ENCODE results near the gene SEMA3C.

SEMA3C gene

GRCh38 chr7:80882213-80882801 is 36.5 kb downstream of the SEMA3C start (continued):
- TF ChIP-seq TCF7L2 (IDR thresholded peaks at IDR 0.05; ENCODE audit: borderline replicate concordance, low read depth, low read length): no peak
- TF ChIP-seq SCRT2 (tag by site-specific recombination; IDR thresholded peaks at IDR 0.05): peak; percentile 71
- TF ChIP-seq FEZF1 (tag by site-specific recombination; IDR thresholded peaks at IDR 0.05): peak; percentile 30; the same call in 1 of the 2 replicates
- no peak for TF ChIP-seq ZFP3 (tag by site-specific recombination; IDR thresholded peaks at IDR 0.05; ENCODE audit: low read depth)
- 0 out of 2 replicates have a peak, but pooled peaks have one; percentile 12 for TF ChIP-seq ZNF335 (tag by site-specific recombination; conservative IDR thresholded peaks at IDR 0.05)
- TF ChIP-seq ZNF362 (tag by site-specific recombination; IDR thresholded peaks at IDR 0.05): peak; percentile 72; the same call in 1 of the 2 replicates
- no peak for TF ChIP-seq GLI4 (tag by site-specific recombination; IDR thresholded peaks at IDR 0.05)
- TF ChIP-seq ZBTB10 (tag by site-specific recombination; IDR thresholded peaks at IDR 0.05): no peak
- no peak for TF ChIP-seq ZBTB48 (tag by site-specific recombination; IDR thresholded peaks at IDR 0.05)
- TF ChIP-seq ZNF837 (tag by site-specific recombination; IDR thresholded peaks at IDR 0.05): no peak
- TF ChIP-seq ZBTB7A (tag by site-specific recombination; IDR thresholded peaks at IDR 0.05; ENCODE audit: low read depth): no peak
- no peak for TF ChIP-seq ZNF391 (tag by site-specific recombination; IDR thresholded peaks at IDR 0.05; ENCODE audit: borderline replicate concordance, low read depth)
- no peak for TF ChIP-seq ZNF747 (tag by site-specific recombination; IDR thresholded peaks at IDR 0.05)

- CTCF ChIA-PET: interaction anchor here (0.6 kb wide), 1 partner anchor 97 kb away, joined by 4 read pairs; no protein-coding TSS in a partner anchor
- no peaks in the 10 kb centered on the region for H3K9me3 ChIP-seq (ENCODE audit: control insufficient read depth, insufficient read depth, low read depth, low read length)
- no peak overlapping the region for H3K27ac ChIP-seq (ENCODE audit: extremely low read depth, low read depth, low read length)
- no peaks in the 10 kb centered on the region for H3K36me3 ChIP-seq (ENCODE audit: control insufficient read depth in 2 of 2, insufficient read depth in 1 of 2, low read length in 2 of 2)
- H3K4me3 ChIP-seq (ENCODE audit: low read depth, low read length): no peak overlapping the region
- H3K4me1 ChIP-seq (ENCODE audit: control insufficient read depth, insufficient read depth, low read length): peaks cover 35% of the 10 kb centered on the region
- POLR2A ChIA-PET: no interaction called here
- TF ChIP-seq ZSCAN4 (tag by site-specific recombination; IDR thresholded peaks at IDR 0.05) (no peak), ZBTB1 (tag by site-specific recombination; IDR thresholded peaks at IDR 0.05) (no peak), PRDM6 (tag by site-specific recombination; IDR thresholded peaks at IDR 0.05) (peak; percentile 76)
Observed at GRCh38 chr7:80881351-80881900, 37.4 kb downstream of the SEMA3C start.

- ChIA-PET POLR2A (no interaction called here), CTCF (interaction anchor here (0.7 kb wide), 1 partner anchor 1357 kb away, joined by 3 read pairs; no protein-coding TSS in a partner anchor)
- peak; percentile 17; the same call in 1 of the 2 replicates for TF ChIP-seq ZNF600 (tag by site-specific recombination; IDR thresholded peaks at IDR 0.05)
- TF ChIP-seq RBAK (tag by site-specific recombination; IDR thresholded peaks at IDR 0.05): no peak
- TF ChIP-seq ZNF157 (tag by site-specific recombination; IDR thresholded peaks at IDR 0.05): no peak
- no peak for TF ChIP-seq KLF7 (tag by site-specific recombination; IDR thresholded peaks at IDR 0.05; ENCODE audit: borderline replicate concordance)
- no peaks in the 10 kb centered on the region for H3K36me3 ChIP-seq (ENCODE audit: control insufficient read depth in 2 of 2, insufficient read depth in 1 of 2, low read length in 2 of 2)
- H3K4me1 ChIP-seq (ENCODE audit: control insufficient read depth, insufficient read depth, low read length): peaks cover 30% of the 10 kb centered on the region
- H3K9me3 ChIP-seq (ENCODE audit: control insufficient read depth, insufficient read depth, low read depth, low read length): no peaks in the 10 kb centered on the region
- H3K4me3 ChIP-seq (ENCODE audit: low read depth, low read length): no peak overlapping the region
- H3K27ac ChIP-seq (ENCODE audit: extremely low read depth, low read depth, low read length): no peak overlapping the region
Observed at GRCh38 chr7:80879849-80880248, 39.0 kb downstream of the SEMA3C start.
